GM12872 (cell line): ENCODE data around the gene PHLDB3.

ENCODE experiments used
- TF ChIP-seq, protein P1 (sequence below): IDR thresholded peaks from 3 replicates; pipeline ENCODE4 v1.5.1; 2011; ENCODE audit warnings: low read depth, mild to moderate bottlenecking, low read length, moderate library complexity; ENCODE audit not compliant: insufficient read depth

The PHLDB3 gene

DNA sequence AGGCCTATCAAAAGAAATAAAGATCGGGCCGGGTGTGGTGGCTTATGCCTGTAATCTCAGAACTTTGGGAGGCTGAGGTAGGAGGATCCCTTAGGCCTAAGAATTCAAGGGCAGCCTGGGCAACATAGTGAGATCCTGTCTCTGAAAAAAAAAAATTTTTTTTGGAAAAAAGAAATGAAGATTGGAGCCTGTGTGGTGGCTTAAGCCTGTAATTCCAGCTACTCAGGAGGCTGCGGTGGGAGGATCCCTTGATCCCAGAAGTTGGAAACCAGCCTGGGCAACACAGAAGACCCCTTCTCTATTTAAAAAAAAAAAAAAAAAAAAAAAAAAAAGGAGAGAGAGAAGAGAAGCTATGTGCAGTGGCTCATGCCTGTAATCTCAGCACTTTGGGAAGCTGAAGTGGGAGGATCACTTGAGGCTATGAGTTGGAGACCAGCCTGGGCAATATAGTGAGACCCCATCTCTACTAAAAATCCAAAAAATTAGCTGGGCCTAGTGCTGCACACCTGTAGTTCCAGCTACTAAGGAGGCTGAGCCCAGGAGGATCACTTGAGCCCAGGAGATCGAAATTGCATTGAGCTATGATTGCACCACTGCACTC lies 24.5 kb downstream of the PHLDB3 start:
- TF ChIP-seq, protein P1, sequence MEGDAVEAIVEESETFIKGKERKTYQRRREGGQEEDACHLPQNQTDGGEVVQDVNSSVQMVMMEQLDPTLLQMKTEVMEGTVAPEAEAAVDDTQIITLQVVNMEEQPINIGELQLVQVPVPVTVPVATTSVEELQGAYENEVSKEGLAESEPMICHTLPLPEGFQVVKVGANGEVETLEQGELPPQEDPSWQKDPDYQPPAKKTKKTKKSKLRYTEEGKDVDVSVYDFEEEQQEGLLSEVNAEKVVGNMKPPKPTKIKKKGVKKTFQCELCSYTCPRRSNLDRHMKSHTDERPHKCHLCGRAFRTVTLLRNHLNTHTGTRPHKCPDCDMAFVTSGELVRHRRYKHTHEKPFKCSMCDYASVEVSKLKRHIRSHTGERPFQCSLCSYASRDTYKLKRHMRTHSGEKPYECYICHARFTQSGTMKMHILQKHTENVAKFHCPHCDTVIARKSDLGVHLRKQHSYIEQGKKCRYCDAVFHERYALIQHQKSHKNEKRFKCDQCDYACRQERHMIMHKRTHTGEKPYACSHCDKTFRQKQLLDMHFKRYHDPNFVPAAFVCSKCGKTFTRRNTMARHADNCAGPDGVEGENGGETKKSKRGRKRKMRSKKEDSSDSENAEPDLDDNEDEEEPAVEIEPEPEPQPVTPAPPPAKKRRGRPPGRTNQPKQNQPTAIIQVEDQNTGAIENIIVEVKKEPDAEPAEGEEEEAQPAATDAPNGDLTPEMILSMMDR, result no peak

DNA sequence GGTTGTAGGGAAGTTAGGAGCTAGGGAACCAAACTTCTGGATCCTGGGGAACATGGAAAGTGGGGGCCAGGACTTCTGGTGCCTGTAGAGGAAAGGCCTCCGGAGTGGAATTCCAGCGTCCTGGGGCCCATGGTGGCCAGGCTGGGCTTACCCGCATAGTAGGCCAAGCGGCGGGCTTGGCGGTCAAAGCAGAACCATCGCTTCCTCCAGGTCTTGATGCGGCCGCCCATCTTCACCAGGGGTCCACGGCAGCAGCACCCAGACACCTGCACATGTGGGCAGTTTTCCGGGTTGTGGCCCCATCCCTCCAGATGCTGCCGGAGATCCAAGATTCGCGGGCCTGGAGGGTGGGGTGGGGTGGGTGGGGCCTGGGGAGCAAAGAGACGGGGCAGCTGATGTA lies 25.3 kb downstream of the PHLDB3 start:
- TF ChIP-seq, protein P1, result no peak

DNA sequence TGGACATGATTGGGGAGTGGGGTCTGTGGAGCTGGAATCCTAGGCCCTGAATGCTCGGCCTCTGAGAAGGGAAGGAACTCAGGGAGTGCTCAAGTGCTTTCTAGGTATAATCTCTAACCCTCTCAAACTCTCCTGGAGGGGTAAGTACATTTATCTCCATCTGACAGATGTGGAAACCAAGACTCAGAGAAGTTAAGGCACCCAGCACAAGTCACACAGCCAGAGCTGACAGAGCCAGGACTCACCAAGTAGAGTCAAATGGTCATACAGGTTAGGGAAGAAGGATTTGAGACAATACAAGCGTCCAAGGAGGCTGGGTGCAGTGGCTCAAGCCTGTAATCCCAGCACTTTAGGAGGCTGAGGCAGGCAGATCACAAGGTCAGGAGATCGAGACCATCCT lies 26.2 kb downstream of the PHLDB3 start:
- TF ChIP-seq, protein P1, result no peak

DNA sequence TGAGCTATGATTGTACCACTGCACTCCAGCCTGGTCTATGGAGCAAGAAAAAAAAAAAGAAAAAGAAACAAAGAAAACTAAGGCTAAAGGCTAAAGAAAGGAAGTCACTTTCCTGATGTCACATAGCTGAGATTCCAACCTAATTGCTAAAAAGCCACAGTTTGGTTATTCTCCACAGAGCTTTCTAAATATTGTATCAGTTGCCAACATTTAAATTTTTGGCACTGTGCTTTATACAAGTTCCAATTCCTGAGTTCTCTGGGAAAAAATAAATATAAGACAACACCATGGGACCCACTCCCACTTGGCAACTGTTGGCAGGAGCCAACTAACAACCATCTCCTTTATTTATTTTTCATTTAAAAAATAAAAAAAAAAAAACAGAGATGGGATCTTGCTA lies 27.9 kb downstream of the PHLDB3 start:
- TF ChIP-seq, protein P1, result no peak

DNA sequence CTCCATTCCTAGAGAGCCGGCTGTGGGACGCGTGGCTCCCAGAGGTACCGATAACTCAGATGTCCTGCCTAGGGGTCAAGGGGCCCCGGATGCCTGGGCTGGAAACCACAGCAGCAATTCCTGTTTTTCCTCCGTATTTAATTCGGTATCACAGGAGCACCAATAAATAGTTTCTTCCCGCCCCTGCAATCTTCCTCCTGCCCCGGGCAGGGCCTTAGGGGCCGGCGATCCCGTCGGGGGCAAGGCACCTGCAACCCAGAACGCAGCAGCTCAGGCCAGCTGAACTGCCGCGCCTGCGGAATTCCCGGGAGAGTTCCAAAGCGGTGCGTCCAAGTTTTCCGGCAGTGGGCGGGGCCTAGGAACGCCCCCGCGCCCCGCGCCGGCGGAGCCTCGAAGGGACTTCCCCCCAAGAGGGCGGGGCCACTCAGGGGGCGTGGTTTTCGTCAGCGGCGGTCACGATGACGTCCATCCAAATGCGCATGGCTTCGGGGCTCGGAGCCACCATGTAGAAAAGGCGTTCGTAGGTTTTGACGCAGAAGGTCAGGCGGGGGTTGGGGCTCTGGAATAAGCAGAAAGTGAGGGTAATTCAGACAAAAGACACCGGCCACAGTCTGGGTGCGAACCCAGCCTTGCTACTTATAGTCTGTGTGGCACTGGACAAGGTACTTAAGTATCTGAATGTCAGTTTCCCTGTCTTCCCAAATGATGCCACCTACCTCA lies 29.4 kb downstream of the PHLDB3 start:
- TF ChIP-seq, protein P1, result no peak

DNA sequence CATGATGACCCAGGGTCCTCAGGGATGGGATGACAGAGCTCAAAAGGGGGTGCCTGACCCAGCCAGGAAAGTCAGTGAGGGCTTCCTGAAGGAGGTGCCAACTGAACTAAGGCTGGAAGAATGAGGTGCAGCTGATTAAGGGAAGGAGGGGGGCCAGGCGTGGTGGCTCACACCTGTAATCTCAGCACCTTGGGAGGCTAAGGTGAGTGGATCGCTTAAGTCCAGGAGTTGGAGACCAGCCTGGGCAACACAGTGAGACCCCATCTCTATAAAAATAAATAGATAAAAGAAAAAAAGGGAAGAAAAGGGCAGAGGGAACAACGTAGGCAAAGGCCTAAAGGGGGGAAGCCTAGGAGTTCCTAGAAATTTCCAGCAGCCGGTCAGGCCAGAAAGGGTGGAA lies 30.1 kb downstream of the PHLDB3 start:
- TF ChIP-seq, protein P1, result no peak

DNA sequence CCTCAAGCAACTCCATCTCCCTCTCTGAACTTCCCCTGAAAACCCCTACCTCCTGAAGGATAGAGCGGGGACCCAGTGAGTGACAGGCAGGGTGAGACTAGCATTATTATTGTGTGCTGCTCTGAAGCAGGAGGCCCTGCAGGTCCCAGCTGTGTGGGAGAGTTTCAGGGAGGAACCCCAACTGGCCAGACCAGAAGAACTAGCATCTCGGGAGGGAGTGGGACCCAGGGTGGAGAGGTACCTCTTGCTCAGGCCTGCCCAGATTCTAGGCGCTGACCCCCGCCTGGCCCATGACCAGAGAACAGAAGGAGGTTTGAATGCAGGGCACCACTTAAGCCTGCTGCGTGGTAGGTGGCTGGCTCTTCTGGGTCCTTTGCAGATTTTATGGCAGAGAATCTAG lies 33.5 kb downstream of the PHLDB3 start:
- TF ChIP-seq, protein P1, result no peak
